ENCODE data around the gene ROR2. TPM values are rescaled to one million over a fixed set of nuclear protein-coding genes. Genes with fewer than 3 reads are reported as not detected.

The ROR2 gene
- total RNA-seq, result 10 to 100 TPM in 2 of 4 donors, 1 to 10 TPM in 2; 6.3 to 32.2 (median 15.1) TPM

DNA sequence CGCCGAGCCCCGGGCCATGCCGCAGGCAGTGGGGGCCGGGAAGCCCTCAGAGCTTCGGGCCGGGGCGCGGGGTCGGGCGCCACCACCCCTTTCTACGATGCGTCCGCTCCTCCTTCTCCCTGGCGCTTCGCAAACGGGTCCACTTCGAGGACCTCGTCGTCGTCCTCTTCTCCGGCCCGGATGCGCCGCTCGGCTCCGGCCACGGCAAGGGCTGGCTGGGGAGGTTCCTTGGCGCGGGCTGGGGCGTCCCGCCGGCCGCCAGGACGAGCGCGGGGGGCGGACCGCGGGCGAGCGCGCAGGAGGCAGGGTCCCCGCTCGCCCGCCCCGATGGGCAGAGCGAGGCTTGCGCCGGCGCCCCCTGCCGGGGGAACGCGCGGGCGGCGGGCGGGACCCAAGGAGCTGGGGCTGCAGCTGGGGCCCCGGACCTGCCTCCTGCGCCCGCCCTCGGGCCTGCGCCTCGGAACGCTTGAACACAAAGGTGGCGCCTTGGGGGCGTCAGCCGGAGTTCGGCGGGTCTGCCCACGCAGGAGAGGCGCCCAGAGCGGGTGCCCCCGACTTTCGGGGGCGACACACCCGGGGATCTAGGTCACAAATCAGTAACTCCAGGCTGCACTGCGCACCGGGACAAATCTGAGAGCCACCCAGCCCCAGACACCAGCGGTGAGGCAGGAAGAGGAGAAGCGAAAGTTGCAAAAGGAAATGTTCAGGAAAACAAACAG lies at the start of gene ROR2:
Gene ROR2 (minus strand): TSS at position 283 of the 719 bp plus-strand sequence.
- ATAC-seq (ENCODE audit: low FRiP score), result peak; percentile 76
- TF ChIP-seq, protein P1, sequence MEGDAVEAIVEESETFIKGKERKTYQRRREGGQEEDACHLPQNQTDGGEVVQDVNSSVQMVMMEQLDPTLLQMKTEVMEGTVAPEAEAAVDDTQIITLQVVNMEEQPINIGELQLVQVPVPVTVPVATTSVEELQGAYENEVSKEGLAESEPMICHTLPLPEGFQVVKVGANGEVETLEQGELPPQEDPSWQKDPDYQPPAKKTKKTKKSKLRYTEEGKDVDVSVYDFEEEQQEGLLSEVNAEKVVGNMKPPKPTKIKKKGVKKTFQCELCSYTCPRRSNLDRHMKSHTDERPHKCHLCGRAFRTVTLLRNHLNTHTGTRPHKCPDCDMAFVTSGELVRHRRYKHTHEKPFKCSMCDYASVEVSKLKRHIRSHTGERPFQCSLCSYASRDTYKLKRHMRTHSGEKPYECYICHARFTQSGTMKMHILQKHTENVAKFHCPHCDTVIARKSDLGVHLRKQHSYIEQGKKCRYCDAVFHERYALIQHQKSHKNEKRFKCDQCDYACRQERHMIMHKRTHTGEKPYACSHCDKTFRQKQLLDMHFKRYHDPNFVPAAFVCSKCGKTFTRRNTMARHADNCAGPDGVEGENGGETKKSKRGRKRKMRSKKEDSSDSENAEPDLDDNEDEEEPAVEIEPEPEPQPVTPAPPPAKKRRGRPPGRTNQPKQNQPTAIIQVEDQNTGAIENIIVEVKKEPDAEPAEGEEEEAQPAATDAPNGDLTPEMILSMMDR (IDR thresholded peaks at IDR 0.05), result peak in 1 of 3 donors; percentile 59
- no peak for DNase-seq (ENCODE audit: low spot score)

DNA sequence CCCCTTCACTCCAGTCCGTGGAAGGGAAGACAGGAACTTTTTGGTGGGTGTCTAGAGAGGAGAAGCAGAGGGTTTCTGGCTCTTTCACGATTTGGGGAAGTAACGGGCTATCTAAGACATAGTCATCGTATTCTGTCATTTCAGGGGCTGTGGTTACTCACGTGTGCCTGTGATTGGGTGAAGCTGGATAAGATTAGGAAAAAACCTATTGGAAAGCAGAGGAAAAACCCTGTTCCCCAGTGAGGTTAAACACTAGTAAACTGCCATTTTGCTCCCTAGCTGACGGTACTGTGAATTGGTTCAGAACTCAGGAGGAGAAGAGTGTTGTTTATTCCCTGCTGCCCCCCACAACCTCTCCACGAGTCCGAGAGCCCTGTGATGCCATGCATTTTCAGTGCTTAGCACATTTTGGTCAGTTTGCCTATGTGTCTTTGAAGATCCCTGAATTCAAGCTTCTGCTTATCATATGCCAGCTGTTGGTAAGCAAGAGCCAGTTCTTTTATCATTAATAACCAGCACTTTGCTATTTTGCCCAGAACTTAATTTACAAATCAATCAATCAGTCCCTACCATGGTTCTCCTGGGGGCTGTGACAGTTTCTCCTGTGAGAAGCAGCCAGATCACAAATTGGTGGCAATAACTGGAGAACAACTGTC lies 45.1 kb upstream of the ROR2 start:
- DNase-seq (ENCODE audit: low spot score), result no peak
- no peak for ATAC-seq (ENCODE audit: low FRiP score)
- TF ChIP-seq, protein P1 (IDR thresholded peaks at IDR 0.05), result no peak

DNA sequence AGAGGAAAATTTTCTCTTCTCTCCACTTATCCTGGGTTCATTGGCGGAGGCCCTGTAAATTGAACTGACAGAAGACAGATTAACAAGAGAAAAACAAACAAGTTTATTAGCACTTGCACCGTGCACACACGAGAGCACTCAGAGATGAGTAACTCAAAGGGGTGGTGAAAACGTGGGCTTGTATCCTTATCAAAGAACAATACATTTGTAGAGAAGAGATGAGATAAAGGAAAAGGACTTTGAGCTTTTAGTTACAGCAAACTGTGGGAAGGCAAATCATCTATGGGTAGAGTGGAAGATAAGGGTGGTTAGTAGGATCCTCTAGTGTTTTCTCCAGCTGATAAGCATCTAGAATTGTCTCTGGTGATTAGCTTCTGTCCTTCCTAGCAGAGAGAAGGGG lies 44.4 kb upstream of the ROR2 start:
- TF ChIP-seq, protein P1 (IDR thresholded peaks at IDR 0.05), result no peak
- ATAC-seq (ENCODE audit: low FRiP score) (no peak), DNase-seq (ENCODE audit: low spot score) (no peak)

DNA sequence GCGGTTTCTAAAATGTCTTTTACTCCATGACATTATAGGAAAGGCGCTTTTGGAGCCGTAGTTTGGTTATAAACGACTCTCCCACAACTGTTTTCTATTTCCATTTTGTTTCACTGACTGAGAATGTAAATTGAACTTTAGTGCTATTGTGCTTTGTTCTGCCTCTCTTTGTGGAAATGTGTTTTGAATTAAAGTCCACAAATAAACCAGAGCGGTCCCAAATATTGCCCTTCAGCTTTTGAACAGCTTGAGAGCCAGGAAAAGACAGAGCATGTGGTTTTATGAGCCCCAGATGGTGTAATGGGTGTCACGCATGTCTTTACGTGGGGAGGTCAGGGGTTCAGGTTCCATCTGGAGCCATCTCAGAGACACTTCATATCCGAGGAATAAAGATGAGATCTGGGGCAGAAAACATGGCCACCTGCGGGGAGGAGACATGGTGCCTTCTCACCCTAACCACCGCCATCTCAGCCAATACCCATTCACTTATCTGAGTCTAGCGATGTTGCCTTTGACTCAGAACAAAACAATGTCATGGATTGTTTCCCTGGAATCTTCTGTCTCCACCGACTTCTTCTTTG lies 42.5 kb upstream of the ROR2 start:
- TF ChIP-seq, protein P1 (IDR thresholded peaks at IDR 0.05), result no peak
- no peak for ATAC-seq (ENCODE audit: low FRiP score)
- DNase-seq (ENCODE audit: low spot score), result no peak

DNA sequence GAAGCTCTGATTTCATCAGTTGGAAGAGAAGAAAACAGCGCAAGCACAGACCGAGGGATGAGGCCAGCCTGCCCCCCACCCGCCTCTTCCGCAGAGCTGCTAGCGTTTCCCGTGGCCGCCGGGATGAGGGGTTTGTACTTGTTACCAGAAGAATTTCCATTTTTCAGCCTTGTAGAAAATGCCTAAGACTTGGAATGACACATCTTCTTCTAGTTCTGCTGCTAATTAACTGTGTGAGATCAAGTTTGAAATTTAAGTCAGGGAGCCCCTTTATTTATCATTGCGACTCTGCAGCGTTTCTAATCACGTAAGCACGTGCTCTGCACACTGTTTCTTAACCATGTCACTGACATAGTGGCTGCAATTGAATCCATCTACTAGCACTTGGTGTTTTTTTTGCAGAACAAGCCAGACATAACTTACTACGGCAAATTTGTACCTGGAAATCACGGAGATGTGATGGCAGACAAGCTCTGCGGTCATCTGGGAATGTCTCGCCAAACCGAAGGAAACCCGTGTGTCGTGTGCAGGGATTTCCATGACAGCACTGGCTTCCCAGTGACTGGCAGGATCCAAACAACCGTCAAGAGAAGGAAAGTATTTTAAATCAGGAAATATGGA lies 41.8 kb upstream of the ROR2 start:
- TF ChIP-seq, protein P1 (IDR thresholded peaks at IDR 0.05), result no peak
- ATAC-seq (ENCODE audit: low FRiP score), result no peak

DNA sequence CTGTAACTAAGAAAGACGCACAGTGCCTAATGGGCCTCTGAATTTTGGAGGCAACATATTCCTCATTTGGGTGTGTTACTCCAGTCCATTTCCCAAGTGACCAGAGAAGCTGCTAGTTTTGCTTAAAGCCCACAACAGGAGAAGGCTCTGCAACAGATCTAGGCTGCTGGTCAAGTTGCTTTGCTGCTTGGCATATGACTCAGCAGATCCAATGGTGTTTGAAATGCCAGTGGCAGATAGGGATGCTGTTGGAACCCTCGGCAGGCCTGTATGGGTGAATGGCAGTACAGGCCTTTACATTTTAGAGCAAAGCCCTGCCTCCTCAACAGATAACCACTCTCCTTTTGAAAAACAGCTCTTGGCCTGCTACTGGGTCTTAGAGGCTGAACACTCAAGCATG lies 36.2 kb upstream of the ROR2 start:
- ATAC-seq (ENCODE audit: low FRiP score) (no peak), DNase-seq (ENCODE audit: low spot score) (no peak)
- TF ChIP-seq, protein P1 (IDR thresholded peaks at IDR 0.05), result no peak

More for the DNA sequence above, 41.8 kb upstream of the ROR2 start:
- DNase-seq (ENCODE audit: low spot score), result no peak

Measured in omental fat pad (tissue), 4 donors.